Retinal pigment epithelial cell (primary cell): ENCODE results near the gene FBXO21.

Experiments used
- DNase-seq: peaks from one replicate; pipeline ENCODE4 v3.0.0-alpha.2; 2010; ENCODE audit warnings: low read depth
- H3K4me3 ChIP-seq: 2 replicates; pipeline ENCODE4 v1.5.1; 2011; ENCODE audit warnings: mild to moderate bottlenecking, low read length, control low read depth, moderate library complexity
- TF ChIP-seq, protein P1 (sequence below): conservative IDR thresholded peaks from 2 replicates; pipeline ENCODE4 v1.5.1; 2011; ENCODE audit warnings: low read depth, low read length, control low read depth, inconsistent platforms

Gene FBXO21

DNA sequence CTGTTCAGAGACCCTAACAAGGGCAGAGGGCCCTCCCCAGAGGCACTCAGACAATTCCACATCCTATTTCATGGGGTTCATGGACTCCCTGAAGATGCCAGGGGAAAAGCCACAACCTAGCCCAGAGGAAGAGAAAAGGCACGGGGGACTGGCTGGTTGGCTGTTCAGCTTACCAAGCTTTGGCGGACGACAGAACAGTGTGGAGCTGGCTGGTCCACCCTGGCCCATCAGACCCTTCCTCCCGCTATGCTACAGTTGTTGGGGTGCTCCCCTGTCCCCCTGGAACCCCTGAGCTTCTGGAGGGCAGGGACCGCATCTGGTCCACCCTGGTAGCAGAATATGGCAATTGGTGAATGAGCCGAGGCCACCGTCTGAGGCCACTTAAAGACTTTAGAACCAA, 97.4 kb downstream of the FBXO21 start:
- DNase-seq = no peak

GRCh38 chr12:117092511-117092780, 97.8 kb downstream of the FBXO21 start:
- TF ChIP-seq, protein P1, sequence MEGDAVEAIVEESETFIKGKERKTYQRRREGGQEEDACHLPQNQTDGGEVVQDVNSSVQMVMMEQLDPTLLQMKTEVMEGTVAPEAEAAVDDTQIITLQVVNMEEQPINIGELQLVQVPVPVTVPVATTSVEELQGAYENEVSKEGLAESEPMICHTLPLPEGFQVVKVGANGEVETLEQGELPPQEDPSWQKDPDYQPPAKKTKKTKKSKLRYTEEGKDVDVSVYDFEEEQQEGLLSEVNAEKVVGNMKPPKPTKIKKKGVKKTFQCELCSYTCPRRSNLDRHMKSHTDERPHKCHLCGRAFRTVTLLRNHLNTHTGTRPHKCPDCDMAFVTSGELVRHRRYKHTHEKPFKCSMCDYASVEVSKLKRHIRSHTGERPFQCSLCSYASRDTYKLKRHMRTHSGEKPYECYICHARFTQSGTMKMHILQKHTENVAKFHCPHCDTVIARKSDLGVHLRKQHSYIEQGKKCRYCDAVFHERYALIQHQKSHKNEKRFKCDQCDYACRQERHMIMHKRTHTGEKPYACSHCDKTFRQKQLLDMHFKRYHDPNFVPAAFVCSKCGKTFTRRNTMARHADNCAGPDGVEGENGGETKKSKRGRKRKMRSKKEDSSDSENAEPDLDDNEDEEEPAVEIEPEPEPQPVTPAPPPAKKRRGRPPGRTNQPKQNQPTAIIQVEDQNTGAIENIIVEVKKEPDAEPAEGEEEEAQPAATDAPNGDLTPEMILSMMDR = no peak
- no peak overlapping the region for H3K4me3 ChIP-seq
- no peak for DNase-seq

More for the DNA sequence above, 97.4 kb downstream of the FBXO21 start:
- TF ChIP-seq, protein P1 = no peak
- H3K4me3 ChIP-seq = no peak overlapping the region
